Measurements from ENCODE around the gene ASPN. TPM values are rescaled to one million over a fixed set of nuclear protein-coding genes. Genes with fewer than 3 reads are reported as not detected.
A peak's percentile ranks its signal among the peaks of the same experiment; 100 is the strongest.

ASPN gene
- polyA plus RNA-seq, 3 donors from 2014 or later, result not detected

GRCh38 chr9:92407818-92408217, 74.5 kb downstream of the ASPN start:
- Mint-ChIP-seq H3K4me3 (no peak overlapping the region), H3K36me3 (no peaks in the 10 kb centered on the region), H3K9me3 (no peaks in the 10 kb centered on the region), H3K27ac (no peak overlapping the region), H3K4me1 (peaks cover 19 to 20% of the 10 kb centered on the region in 2 donors), H3K27me3 (ENCODE audit: low read depth in 3 of 3) (no peaks in the 10 kb centered on the region)
- no peak for DNase-seq

DNA sequence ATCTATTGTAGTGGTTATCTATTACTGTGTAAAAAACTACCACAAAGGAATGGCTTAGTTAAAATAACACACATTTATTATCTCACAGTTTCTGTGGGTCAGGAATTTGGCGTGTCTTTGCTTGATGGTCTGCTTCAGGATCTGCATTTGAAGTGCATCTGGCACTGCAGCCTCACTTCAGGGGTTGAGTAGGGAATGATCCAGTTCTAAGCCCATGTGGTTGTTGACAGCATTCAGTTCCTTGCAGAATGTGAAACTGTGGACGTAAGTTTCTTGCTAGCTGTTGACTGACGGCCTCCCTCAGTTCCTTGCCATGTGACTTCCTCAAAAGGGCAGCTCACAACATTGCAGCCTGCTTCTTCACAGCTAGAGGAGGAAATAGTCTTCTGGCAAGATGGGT, 75.8 kb downstream of the ASPN start:
- Mint-ChIP-seq H3K36me3 (no peaks in the 10 kb centered on the region), H3K9me3 (no peaks in the 10 kb centered on the region), H3K4me3 (peak overlapping the region; percentile 50 to 81 (median 72)), H3K27me3 (ENCODE audit: low read depth in 3 of 3) (no peaks in the 10 kb centered on the region), H3K4me1 (peaks cover 19 to 20% of the 10 kb centered on the region in 2 donors), H3K27ac (peak overlapping the region; percentile 87 to 94 (median 90))
- peak; percentile 41 to 56 (median 47) for DNase-seq

Other genes starting within 250 kb of the ASPN start
- 10 to 100 TPM; 34.3 to 69.5 (median 52.9) TPM for gene IARS1, start 188.8 kb downstream of the ASPN start, polyA plus RNA-seq
- gene NOL8, start 157.2 kb downstream of the ASPN start, polyA plus RNA-seq, result 10 to 100 TPM in 2 of 3 donors, 1 to 10 TPM in 1; 7.7 to 26.3 (median 10.5) TPM
- 1 to 10 TPM; 4.5 to 9.7 (median 4.7) TPM for gene CENPP, start 156.6 kb downstream of the ASPN start, polyA plus RNA-seq
- under 1 TPM in 1 of 3 donors, not detected in 2; 0.13 TPM for gene OGN, start 77.9 kb downstream of the ASPN start, polyA plus RNA-seq
- gene OMD, start 58.0 kb downstream of the ASPN start, polyA plus RNA-seq, result under 1 TPM in 1 of 3 donors, not detected in 2; 0.09 TPM
- under 1 TPM in 1 of 3 donors, not detected in 2; 0.16 TPM for gene ECM2, start 53.5 kb upstream of the ASPN start, polyA plus RNA-seq
- 1 to 10 TPM; 2.6 to 5.4 (median 3.2) TPM for gene IPPK, start 187.6 kb upstream of the ASPN start, polyA plus RNA-seq